ENCODE results near the gene ATXN10.

DNA sequence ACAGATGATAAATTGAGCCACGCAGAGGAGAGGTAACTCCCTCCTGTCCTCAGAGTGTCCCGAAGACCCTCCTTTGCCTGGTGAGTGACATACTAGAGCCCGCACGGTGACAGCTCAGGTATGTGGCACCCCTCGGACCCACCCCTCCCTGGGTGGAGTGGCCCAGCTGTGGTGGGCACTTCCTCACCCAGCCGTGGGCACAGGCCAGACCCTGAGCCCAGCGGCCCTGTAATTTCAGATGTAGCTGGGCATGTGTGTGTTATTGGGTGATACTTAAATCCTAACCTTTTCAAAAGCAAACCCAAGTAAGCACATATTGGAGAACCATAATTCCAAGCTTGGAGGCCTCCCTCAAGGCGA lies 212.2 kb downstream of the ATXN10 start:
- TF ChIP-seq, protein P1, sequence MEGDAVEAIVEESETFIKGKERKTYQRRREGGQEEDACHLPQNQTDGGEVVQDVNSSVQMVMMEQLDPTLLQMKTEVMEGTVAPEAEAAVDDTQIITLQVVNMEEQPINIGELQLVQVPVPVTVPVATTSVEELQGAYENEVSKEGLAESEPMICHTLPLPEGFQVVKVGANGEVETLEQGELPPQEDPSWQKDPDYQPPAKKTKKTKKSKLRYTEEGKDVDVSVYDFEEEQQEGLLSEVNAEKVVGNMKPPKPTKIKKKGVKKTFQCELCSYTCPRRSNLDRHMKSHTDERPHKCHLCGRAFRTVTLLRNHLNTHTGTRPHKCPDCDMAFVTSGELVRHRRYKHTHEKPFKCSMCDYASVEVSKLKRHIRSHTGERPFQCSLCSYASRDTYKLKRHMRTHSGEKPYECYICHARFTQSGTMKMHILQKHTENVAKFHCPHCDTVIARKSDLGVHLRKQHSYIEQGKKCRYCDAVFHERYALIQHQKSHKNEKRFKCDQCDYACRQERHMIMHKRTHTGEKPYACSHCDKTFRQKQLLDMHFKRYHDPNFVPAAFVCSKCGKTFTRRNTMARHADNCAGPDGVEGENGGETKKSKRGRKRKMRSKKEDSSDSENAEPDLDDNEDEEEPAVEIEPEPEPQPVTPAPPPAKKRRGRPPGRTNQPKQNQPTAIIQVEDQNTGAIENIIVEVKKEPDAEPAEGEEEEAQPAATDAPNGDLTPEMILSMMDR (conservative IDR thresholded peaks at IDR 0.05; ENCODE audit: low read depth in 2 of 2), result no peak
- TF ChIP-seq ZNF331 (CRISPR knock-in tag; IDR thresholded peaks at IDR 0.05; ENCODE audit: low read depth) (no peak), EZH2phosphoT487 (IDR thresholded peaks at IDR 0.05; ENCODE audit: unreplicated experiment) (no peak), EZH2 (IDR thresholded peaks at IDR 0.05; ENCODE audit: low read depth, unreplicated experiment) (no peak)
- TF ChIP-seq, protein P2, sequence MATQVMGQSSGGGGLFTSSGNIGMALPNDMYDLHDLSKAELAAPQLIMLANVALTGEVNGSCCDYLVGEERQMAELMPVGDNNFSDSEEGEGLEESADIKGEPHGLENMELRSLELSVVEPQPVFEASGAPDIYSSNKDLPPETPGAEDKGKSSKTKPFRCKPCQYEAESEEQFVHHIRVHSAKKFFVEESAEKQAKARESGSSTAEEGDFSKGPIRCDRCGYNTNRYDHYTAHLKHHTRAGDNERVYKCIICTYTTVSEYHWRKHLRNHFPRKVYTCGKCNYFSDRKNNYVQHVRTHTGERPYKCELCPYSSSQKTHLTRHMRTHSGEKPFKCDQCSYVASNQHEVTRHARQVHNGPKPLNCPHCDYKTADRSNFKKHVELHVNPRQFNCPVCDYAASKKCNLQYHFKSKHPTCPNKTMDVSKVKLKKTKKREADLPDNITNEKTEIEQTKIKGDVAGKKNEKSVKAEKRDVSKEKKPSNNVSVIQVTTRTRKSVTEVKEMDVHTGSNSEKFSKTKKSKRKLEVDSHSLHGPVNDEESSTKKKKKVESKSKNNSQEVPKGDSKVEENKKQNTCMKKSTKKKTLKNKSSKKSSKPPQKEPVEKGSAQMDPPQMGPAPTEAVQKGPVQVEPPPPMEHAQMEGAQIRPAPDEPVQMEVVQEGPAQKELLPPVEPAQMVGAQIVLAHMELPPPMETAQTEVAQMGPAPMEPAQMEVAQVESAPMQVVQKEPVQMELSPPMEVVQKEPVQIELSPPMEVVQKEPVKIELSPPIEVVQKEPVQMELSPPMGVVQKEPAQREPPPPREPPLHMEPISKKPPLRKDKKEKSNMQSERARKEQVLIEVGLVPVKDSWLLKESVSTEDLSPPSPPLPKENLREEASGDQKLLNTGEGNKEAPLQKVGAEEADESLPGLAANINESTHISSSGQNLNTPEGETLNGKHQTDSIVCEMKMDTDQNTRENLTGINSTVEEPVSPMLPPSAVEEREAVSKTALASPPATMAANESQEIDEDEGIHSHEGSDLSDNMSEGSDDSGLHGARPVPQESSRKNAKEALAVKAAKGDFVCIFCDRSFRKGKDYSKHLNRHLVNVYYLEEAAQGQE (IDR thresholded peaks at IDR 0.05; ENCODE audit: unreplicated experiment), result no peak

All from GM23338 (cell line).